Vagina (tissue), 2 donors: ENCODE measurements around the gene MBTPS1.

Experiments
- POLR2A ChIP-seq, 2 donors: fragments of 450-650 bp; IDR thresholded peaks; one replicate each; pipeline ENCODE4 v1.6.1; 2017; ENCODE audit warnings: antibody characterized with exemption in 2 of 2, mild to moderate bottlenecking in 2 of 2, moderate library complexity in 2 of 2
- POLR2AphosphoS5 ChIP-seq, 2 donors: sonication (generic); formaldehyde crosslinking; IDR thresholded peaks; one replicate each; pipeline ENCODE4 v1.9.0; 2017; ENCODE audit warnings: antibody characterized with exemption in 2 of 2, mild to moderate bottlenecking in 2 of 2, low read depth in 1 of 2; ENCODE audit not compliant: insufficient read depth in 1 of 2
- TF ChIP-seq, protein P1 (sequence below), 3 experiments: fragments of 450-650 bp in 2 of 3; fragments of 200-600 bp in 1 of 3; sonication (generic) in 1 of 3; IDR thresholded peaks; one replicate each; pipeline ENCODE4 v1.5.1; 2017 to 2019; ENCODE audit warnings: antibody characterized with exemption in 3 of 3, mild to moderate bottlenecking in 2 of 3, moderate library complexity in 2 of 3

DNA sequence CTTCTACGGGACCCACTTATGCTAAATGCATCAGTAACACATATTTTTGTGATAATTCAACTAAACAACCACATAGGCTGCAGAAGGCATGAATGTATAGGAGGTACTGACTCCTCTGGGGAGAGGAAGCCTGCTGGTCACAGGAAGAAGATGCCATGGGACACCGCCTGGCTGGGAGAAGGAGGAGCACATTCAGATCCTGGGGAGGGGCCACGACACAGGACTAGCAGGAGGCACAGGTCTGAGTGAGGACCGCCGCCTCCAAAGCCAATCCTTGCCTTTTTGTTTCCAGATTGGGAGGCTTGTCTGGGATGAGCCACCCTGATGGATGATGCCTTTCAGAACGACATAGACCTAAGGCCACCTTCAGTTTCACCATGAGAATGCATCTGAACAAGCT, 34.6 kb downstream of the MBTPS1 start:
- TF ChIP-seq POLR2A (IDR thresholded peaks at IDR 0.05) (no peak), POLR2AphosphoS5 (IDR thresholded peaks at IDR 0.05; ENCODE audit: insufficient read depth in 1 of 2, low read depth in 1 of 2) (no peak)
- TF ChIP-seq, protein P1, sequence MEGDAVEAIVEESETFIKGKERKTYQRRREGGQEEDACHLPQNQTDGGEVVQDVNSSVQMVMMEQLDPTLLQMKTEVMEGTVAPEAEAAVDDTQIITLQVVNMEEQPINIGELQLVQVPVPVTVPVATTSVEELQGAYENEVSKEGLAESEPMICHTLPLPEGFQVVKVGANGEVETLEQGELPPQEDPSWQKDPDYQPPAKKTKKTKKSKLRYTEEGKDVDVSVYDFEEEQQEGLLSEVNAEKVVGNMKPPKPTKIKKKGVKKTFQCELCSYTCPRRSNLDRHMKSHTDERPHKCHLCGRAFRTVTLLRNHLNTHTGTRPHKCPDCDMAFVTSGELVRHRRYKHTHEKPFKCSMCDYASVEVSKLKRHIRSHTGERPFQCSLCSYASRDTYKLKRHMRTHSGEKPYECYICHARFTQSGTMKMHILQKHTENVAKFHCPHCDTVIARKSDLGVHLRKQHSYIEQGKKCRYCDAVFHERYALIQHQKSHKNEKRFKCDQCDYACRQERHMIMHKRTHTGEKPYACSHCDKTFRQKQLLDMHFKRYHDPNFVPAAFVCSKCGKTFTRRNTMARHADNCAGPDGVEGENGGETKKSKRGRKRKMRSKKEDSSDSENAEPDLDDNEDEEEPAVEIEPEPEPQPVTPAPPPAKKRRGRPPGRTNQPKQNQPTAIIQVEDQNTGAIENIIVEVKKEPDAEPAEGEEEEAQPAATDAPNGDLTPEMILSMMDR (IDR thresholded peaks at IDR 0.05): no peak
